Lung (tissue), 12 donors: ENCODE data around the gene SELENOP. TPM values are rescaled to one million over a fixed set of nuclear protein-coding genes. Genes with fewer than 3 reads are reported as not detected.

Experiments used
- ATAC-seq: fragments of 200-7000 bp; cut with Tn5 transposase; one replicate; pipeline ENCODE4 v1.9.1; 2020; ENCODE audit warnings: moderate number of reproducible peaks; ENCODE audit not compliant: insufficient read depth, low FRiP score
- DNase-seq, 3 donors: peaks; one replicate each; pipeline ENCODE4 v3.0.0-alpha.2; 2013 to 2017
- H3K27ac ChIP-seq, 2 donors: one replicate each; pipeline ENCODE4 v1.5.1; 2013; ENCODE audit warnings: mild to moderate bottlenecking in 2 of 2, moderate library complexity in 2 of 2, control low read depth in 1 of 2, inconsistent platforms in 1 of 2, low read depth in 1 of 2, low read length in 1 of 2
- H3K27me3 ChIP-seq, 3 donors: one replicate each; pipeline ENCODE4 v1.5.1; 2013; ENCODE audit warnings: low read length in 2 of 3; ENCODE audit not compliant: control insufficient read depth in 3 of 3, insufficient read depth in 3 of 3
- H3K36me3 ChIP-seq, 4 donors: one replicate each; pipeline ENCODE4 v1.5.1; 2013; ENCODE audit warnings: low read length in 4 of 4, mild to moderate bottlenecking in 1 of 4, moderate library complexity in 1 of 4; ENCODE audit not compliant: control insufficient read depth in 4 of 4, insufficient read depth in 4 of 4
- H3K4me1 ChIP-seq, 5 donors: one replicate each; pipeline ENCODE4 v1.5.1; 2013; ENCODE audit warnings: low read length in 5 of 5, mild to moderate bottlenecking in 2 of 5, moderate library complexity in 1 of 5; ENCODE audit not compliant: control insufficient read depth in 5 of 5, insufficient read depth in 5 of 5
- H3K4me3 ChIP-seq: one replicate; pipeline ENCODE4 v1.5.1; 2013; ENCODE audit warnings: mild to moderate bottlenecking, control low read depth, moderate library complexity
- H3K9ac ChIP-seq, 2 donors: one replicate each; pipeline ENCODE4 v1.5.1; 2013; ENCODE audit warnings: low read length in 2 of 2, control low read depth in 1 of 2; ENCODE audit not compliant: insufficient read depth in 1 of 2
- H3K9me3 ChIP-seq, 4 donors: one replicate each; pipeline ENCODE4 v1.5.1; 2013; ENCODE audit warnings: low read length in 3 of 4, mild to moderate bottlenecking in 1 of 4, moderate library complexity in 1 of 4; ENCODE audit not compliant: control insufficient read depth in 4 of 4, insufficient read depth in 3 of 4
- WGBS, 2 donors: extraction: QIAGEN DNeasy Blood & Tissue Kit; methylation state at CpG; one replicate each; pipeline ENCODE4 v1.1.7; 2013; 5-methylcytosine and 5-hydroxymethylcytosine counted together
- polyA plus RNA-seq, 2 donors: library from polyadenylated mRNA; stranded (reverse); fragments of 200-250 nt; gene quantifications; one replicate each; pipeline ENCODE4 v1.2.1, GENCODE V29; 2013
- total RNA-seq, 2 donors: library from RNA; depleted of rRNA in 1 of 2; stranded (reverse); fragments of >200 nt in 1 of 2; gene quantifications; one replicate each; pipeline ENCODE4 v1.2.1, GENCODE V29; 2014 to 2021
- TF ChIP-seq, protein P1 (sequence below): IDR thresholded peaks from 2 replicates; pipeline ENCODE4 v1.5.1; 2012; ENCODE audit warnings: mild to moderate bottlenecking; ENCODE audit errors: control extremely low read depth, extremely low read depth
- donor health status: control.
- donor health status: control.
- donor health status: Bipolar disorder and iron deficiency.
- donor health status: healthy.
- donor health status: DM: yes; HTN: yes; CAD: no.

SELENOP gene
- total and polyA plus RNA-seq, 4 donors, result 211 to 756 (median 335) TPM

DNA sequence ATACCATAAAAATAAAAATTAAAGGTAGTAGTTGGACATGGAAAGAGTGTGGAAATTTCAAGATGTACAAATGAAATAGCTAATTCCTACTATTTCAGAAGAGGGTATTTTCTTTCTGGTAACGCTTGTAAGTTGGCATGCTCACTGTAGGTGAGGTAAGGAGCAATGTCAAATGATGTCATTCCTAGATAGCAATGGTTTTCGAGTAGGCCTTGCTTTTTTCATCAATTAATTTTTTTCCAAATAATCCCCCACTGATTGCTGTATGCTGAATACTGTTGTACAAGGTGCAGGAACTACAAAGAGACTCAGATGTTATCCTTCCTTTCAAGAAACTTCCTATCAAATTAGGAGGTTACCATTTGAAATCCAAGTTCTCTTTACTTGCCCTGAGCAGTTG is 928 bp upstream of the SELENOP start:
- ATAC-seq (no peak), DNase-seq (no peak)
- peaks cover 0 to 22% (median 2%) of the 10 kb centered on the region in 5 donors for H3K4me1 ChIP-seq
- no peaks in the 10 kb centered on the region for H3K9me3 ChIP-seq
- peaks cover 0 to 8% (median 3%) of the 10 kb centered on the region in 4 donors for H3K36me3 ChIP-seq
- 79 to 85% methylated on average over 2 of the region's 2 CpGs for WGBS, 2 donors
- H3K9ac ChIP-seq, result peak overlapping the region in 1 of 2 donors; percentile 99
- TF ChIP-seq, protein P1, sequence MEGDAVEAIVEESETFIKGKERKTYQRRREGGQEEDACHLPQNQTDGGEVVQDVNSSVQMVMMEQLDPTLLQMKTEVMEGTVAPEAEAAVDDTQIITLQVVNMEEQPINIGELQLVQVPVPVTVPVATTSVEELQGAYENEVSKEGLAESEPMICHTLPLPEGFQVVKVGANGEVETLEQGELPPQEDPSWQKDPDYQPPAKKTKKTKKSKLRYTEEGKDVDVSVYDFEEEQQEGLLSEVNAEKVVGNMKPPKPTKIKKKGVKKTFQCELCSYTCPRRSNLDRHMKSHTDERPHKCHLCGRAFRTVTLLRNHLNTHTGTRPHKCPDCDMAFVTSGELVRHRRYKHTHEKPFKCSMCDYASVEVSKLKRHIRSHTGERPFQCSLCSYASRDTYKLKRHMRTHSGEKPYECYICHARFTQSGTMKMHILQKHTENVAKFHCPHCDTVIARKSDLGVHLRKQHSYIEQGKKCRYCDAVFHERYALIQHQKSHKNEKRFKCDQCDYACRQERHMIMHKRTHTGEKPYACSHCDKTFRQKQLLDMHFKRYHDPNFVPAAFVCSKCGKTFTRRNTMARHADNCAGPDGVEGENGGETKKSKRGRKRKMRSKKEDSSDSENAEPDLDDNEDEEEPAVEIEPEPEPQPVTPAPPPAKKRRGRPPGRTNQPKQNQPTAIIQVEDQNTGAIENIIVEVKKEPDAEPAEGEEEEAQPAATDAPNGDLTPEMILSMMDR, result no peak
- H3K27me3 ChIP-seq, result no peaks in the 10 kb centered on the region
- no peak overlapping the region for H3K4me3 ChIP-seq
- peak overlapping the region in 1 of 2 donors; percentile 99 for H3K27ac ChIP-seq

DNA sequence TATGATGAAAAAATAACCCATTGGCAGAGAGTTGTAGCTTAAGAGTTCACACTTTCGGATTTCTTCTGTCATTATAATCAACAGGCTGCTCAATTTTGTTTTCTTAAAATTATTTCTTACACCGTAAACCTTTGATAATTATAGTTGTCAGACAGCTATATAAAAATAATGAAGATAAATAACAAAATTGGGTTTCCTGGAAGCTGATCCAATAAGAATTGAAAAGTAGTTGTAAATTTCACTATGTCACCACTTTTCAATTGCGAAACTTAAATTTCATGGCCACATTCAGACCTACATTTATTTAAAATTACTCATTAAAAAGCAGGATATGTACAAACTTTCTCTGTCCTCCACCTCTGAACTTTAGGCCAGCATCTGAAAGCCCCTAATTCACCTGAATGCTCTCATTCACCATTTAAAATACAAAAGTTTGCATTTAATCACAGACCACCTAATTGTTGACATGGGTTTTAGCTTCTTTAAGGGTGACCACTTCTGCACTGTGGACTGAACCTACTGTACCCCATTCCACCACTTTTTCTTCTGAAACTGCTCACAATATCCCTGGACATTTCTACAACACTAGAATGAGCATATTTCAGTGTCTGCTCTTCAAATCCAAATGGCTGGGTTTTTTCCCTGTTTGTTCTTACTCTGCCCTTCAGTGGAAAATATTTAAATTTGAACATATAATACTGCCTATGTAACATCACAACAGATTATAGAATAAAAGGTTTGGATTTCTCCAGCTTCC is 680 bp downstream of the SELENOP start:
- peak overlapping the region in 1 of 2 donors; percentile 94 for H3K27ac ChIP-seq
- peak overlapping the region; percentile 30 to 99 for H3K9ac ChIP-seq
- 31 to 60% methylated on average over 3 of the region's 3 CpGs for WGBS, 2 donors
- ATAC-seq (no peak), DNase-seq (peak in 2 of 3 donors; percentile 50 to 58)
- TF ChIP-seq, protein P1, result no peak
- peaks cover 0 to 20% (median 12%) of the 10 kb centered on the region in 4 donors for H3K36me3 ChIP-seq
- H3K4me1 ChIP-seq, result peaks cover 0 to 28% (median 2%) of the 10 kb centered on the region in 5 donors
- no peaks in the 10 kb centered on the region for H3K27me3 ChIP-seq
- H3K4me3 ChIP-seq, result peak overlapping the region; percentile 57
- no peaks in the 10 kb centered on the region for H3K9me3 ChIP-seq

DNA sequence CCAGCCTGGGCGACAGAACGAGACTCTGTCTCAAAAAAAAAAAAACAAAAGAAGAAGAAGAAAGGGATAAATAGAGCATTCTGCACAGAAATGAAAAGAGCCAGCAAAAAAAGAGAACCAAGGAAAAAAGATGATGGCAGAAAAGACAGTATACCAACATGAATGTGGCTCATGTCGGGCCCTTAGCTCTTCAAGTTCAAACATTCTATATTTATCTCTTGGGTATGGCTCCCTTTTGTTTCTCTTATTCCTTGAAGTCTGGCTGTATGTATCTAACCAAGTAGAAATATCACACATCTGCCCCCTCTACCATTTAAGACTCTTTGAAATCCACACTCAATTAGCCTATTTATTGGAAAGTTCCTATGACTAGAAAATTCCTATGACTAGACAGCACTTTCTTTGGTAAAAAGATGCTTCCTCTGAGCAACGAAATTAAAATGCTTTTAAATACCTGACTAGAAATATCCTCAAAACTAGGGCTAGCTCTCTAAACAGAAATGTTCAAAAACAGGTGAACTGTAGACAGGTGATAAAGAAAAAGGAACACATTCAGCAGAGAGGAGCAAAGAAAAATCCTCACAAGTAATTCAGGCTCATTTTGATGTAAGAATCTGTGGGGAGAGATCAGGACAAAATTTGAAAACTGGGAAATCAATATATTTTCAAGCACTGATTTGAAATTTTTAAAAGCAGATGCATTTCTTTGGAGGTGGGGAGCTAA is 2.6 kb downstream of the SELENOP start:
- ATAC-seq, result no peak
- peak overlapping the region; percentile 33 to 99 for H3K9ac ChIP-seq
- peaks cover 0 to 36% (median 20%) of the 10 kb centered on the region in 4 donors for H3K36me3 ChIP-seq
- peak overlapping the region in 1 of 2 donors; percentile 33 for H3K27ac ChIP-seq
- WGBS, 2 donors, result 65 to 77% methylated on average over 4 of the region's 4 CpGs
- H3K4me1 ChIP-seq, result peaks cover 0 to 32% (median 2%) of the 10 kb centered on the region in 5 donors
- DNase-seq, result no peak
- H3K9me3 ChIP-seq, result no peaks in the 10 kb centered on the region
- H3K4me3 ChIP-seq, result no peak overlapping the region
- no peaks in the 10 kb centered on the region for H3K27me3 ChIP-seq
- TF ChIP-seq, protein P1, result no peak
